ENCODE data around the gene MDK. TPM values are rescaled to one million over a fixed set of nuclear protein-coding genes. Genes with fewer than 3 reads are reported as not detected.

MDK gene
- total RNA-seq, 1 donor from 2014 or later, result 26.1 TPM

- H3K4me1 ChIP-seq, result peaks cover 69% of the 10 kb centered on the region
- ATAC-seq, result no peak
- no peak overlapping the region for H3K27ac ChIP-seq
- H3K27me3 ChIP-seq (ENCODE audit: low read depth), result peaks cover 33% of the 10 kb centered on the region
- no peaks in the 10 kb centered on the region for H3K9me3 ChIP-seq
- no peak for DNase-seq
- H3K36me3 ChIP-seq, result no peaks in the 10 kb centered on the region
- intact Hi-C loops (cut with DNase I), result no loop called here
- no peak overlapping the region for H3K4me3 ChIP-seq
- TF ChIP-seq CTCF (IDR thresholded peaks at IDR 0.05), result no peak
Measured at GRCh38 chr11:46335271-46335670, 46.2 kb upstream of the MDK start.

GRCh38 chr11:46335890-46336562 lies 45.4 kb upstream of the MDK start:
- Histone ChIP-seq H3K27ac (no peak overlapping the region), H3K36me3 (no peaks in the 10 kb centered on the region), H3K9me3 (no peaks in the 10 kb centered on the region), H3K4me3 (no peak overlapping the region), H3K4me1 (peaks cover 68% of the 10 kb centered on the region), H3K27me3 (ENCODE audit: low read depth) (peaks cover 28% of the 10 kb centered on the region)
- intact Hi-C loops (cut with DNase I), result no loop called here
- TF ChIP-seq CTCF (IDR thresholded peaks at IDR 0.05), result no peak
- DNase-seq (no peak), ATAC-seq (no peak)

- H3K27ac ChIP-seq, result no peak overlapping the region
- H3K9me3 ChIP-seq, result no peaks in the 10 kb centered on the region
- no peak overlapping the region for H3K4me3 ChIP-seq
- H3K36me3 ChIP-seq, result no peaks in the 10 kb centered on the region
- peaks cover 22% of the 10 kb centered on the region for H3K27me3 ChIP-seq (ENCODE audit: low read depth)
- intact Hi-C loops (cut with DNase I), result no loop called here
- no peak for TF ChIP-seq CTCF (IDR thresholded peaks at IDR 0.05)
- peaks cover 68% of the 10 kb centered on the region for H3K4me1 ChIP-seq
- ATAC-seq (peak in 1 of 2 donors; percentile 26), DNase-seq (peak; percentile 82)
Measured at GRCh38 chr11:46336563-46337180, 44.8 kb upstream of the MDK start.

GRCh38 chr11:46337626-46338345 lies 43.7 kb upstream of the MDK start:
- Histone ChIP-seq H3K9me3 (no peaks in the 10 kb centered on the region), H3K27me3 (ENCODE audit: low read depth) (peaks cover 11% of the 10 kb centered on the region), H3K4me3 (no peak overlapping the region), H3K36me3 (no peaks in the 10 kb centered on the region), H3K27ac (peak overlapping the region; percentile 78), H3K4me1 (peaks cover 69% of the 10 kb centered on the region)
- no peak for TF ChIP-seq CTCF (IDR thresholded peaks at IDR 0.05)
- intact Hi-C loops (cut with DNase I), result no loop called here
- ATAC-seq (no peak), DNase-seq (no peak)

- no peaks in the 10 kb centered on the region for H3K36me3 ChIP-seq
- intact Hi-C loops (cut with DNase I), result no loop called here
- ATAC-seq, result no peak
- DNase-seq, result no peak
- peaks cover 3% of the 10 kb centered on the region for H3K27me3 ChIP-seq (ENCODE audit: low read depth)
- no peaks in the 10 kb centered on the region for H3K9me3 ChIP-seq
- peaks cover 72% of the 10 kb centered on the region for H3K4me1 ChIP-seq
- no peak for TF ChIP-seq CTCF (IDR thresholded peaks at IDR 0.05)
- H3K4me3 ChIP-seq, result peak overlapping the region; percentile 36
- peak overlapping the region; percentile 78 for H3K27ac ChIP-seq
Measured at GRCh38 chr11:46338636-46338987, 42.9 kb upstream of the MDK start.

All from lower lobe of right lung (tissue), 2 donors.